ENCODE results near the gene KCNMA1. TPM values are rescaled to one million over a fixed set of nuclear protein-coding genes. Genes with fewer than 3 reads are reported as not detected.

Gene KCNMA1
- total RNA-seq, 3 donors from 2014 or later, result 45.4 to 312 (median 62.4) TPM

GRCh38 chr10:77408259-77408658 is 229.3 kb downstream of the KCNMA1 start:
- Histone ChIP-seq H3K4me3 (no peak overlapping the region), H3K36me3 (ENCODE audit: low read depth) (no peaks in the 10 kb centered on the region), H3K9me3 (no peaks in the 10 kb centered on the region), H3K4me1 (ENCODE audit: low read depth) (peaks cover 13% of the 10 kb centered on the region)
- TF ChIP-seq, protein P1, sequence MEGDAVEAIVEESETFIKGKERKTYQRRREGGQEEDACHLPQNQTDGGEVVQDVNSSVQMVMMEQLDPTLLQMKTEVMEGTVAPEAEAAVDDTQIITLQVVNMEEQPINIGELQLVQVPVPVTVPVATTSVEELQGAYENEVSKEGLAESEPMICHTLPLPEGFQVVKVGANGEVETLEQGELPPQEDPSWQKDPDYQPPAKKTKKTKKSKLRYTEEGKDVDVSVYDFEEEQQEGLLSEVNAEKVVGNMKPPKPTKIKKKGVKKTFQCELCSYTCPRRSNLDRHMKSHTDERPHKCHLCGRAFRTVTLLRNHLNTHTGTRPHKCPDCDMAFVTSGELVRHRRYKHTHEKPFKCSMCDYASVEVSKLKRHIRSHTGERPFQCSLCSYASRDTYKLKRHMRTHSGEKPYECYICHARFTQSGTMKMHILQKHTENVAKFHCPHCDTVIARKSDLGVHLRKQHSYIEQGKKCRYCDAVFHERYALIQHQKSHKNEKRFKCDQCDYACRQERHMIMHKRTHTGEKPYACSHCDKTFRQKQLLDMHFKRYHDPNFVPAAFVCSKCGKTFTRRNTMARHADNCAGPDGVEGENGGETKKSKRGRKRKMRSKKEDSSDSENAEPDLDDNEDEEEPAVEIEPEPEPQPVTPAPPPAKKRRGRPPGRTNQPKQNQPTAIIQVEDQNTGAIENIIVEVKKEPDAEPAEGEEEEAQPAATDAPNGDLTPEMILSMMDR (IDR thresholded peaks at IDR 0.05), result no peak
- ATAC-seq, result no peak
- no peak for DNase-seq
- intact Hi-C loops (cut with DNase I, micrococcal nuclease), result no loop called here

DNA sequence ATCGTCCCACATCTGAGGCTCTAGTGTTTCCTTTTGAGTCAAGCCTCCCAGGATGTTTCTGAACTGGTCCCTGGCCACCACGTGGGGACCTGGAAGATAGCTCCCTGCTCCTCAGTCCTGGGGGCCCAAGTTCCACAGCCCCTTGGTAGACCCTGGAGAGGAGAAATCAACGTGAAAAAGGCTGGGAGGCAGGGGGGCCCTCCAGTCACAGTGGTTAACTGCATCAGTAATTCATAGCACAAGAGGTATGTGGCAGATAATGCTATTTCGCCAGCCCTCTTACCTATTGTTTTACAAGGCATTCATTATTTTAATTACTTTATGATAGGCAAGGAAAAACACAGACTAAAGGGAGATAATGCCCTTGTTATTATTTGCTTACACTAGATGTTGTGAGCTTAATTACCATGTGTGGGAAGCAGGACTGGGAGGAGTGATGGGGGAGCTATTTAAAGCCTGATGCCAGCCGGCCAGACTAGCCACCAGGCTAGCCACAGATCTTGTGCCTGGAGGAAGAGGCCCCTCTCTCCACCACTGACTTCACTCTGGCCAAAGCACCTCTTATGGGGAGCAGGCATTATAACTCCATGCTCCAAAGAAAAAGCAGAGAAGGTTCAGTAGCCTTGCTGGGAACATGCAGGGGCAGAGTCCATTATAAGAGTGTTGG is 230.7 kb downstream of the KCNMA1 start:
- Histone ChIP-seq H3K9me3 (no peaks in the 10 kb centered on the region), H3K4me3 (no peak overlapping the region), H3K36me3 (ENCODE audit: low read depth) (no peaks in the 10 kb centered on the region), H3K4me1 (ENCODE audit: low read depth) (peaks cover 13% of the 10 kb centered on the region)
- no peak for ATAC-seq
- intact Hi-C loops (cut with DNase I, micrococcal nuclease), result no loop called here
- DNase-seq, result no peak
- TF ChIP-seq, protein P1 (IDR thresholded peaks at IDR 0.05), result no peak

GRCh38 chr10:77405771-77406241 is 231.8 kb downstream of the KCNMA1 start:
- TF ChIP-seq, protein P1 (IDR thresholded peaks at IDR 0.05), result no peak
- Histone ChIP-seq H3K36me3 (ENCODE audit: low read depth) (no peaks in the 10 kb centered on the region), H3K4me3 (no peak overlapping the region), H3K9me3 (no peaks in the 10 kb centered on the region), H3K4me1 (ENCODE audit: low read depth) (peaks cover 13% of the 10 kb centered on the region)
- peak; percentile 75 to 83 (median 81) for DNase-seq
- intact Hi-C loops (cut with DNase I, micrococcal nuclease), result no loop called here
- peak; percentile 81 for ATAC-seq

GRCh38 chr10:77404810-77405209 is 232.8 kb downstream of the KCNMA1 start:
- Histone ChIP-seq H3K4me3 (no peak overlapping the region), H3K4me1 (ENCODE audit: low read depth) (peaks cover 9% of the 10 kb centered on the region), H3K36me3 (ENCODE audit: low read depth) (no peaks in the 10 kb centered on the region), H3K9me3 (no peaks in the 10 kb centered on the region)
- TF ChIP-seq, protein P1 (IDR thresholded peaks at IDR 0.05), result no peak
- no peak for DNase-seq
- intact Hi-C loops (cut with DNase I, micrococcal nuclease), result no loop called here
- ATAC-seq, result no peak

DNA sequence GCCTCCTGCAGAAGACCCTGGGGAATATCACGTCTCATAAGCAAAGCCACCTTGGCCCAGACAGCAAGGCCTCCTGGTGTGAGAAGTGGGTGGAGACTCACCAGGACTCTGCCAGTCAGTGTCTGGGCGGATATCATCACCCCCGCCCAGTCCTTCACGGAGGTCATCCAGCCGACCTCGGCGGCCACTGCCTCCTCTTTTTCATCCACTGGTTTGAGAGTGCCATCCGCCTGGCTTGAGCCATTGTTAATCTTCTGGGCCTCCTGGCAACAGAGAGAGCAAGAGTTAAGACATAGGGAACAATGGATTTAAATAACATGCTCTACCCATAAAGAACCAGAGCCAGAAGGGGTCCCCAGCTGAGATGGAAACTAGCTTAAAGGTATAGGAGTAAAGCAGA is 233.8 kb downstream of the KCNMA1 start:
- TF ChIP-seq, protein P1 (IDR thresholded peaks at IDR 0.05), result no peak
- DNase-seq (no peak), ATAC-seq (no peak)
- no peaks in the 10 kb centered on the region for H3K36me3 ChIP-seq (ENCODE audit: low read depth)
- peaks cover 2% of the 10 kb centered on the region for H3K4me1 ChIP-seq (ENCODE audit: low read depth)
- no peak overlapping the region for H3K4me3 ChIP-seq
- intact Hi-C loops (cut with DNase I, micrococcal nuclease), result no loop called here
- H3K9me3 ChIP-seq, result no peaks in the 10 kb centered on the region
